ENCODE measurements around the gene LSS. TPM values are rescaled to one million over a fixed set of nuclear protein-coding genes. Genes with fewer than 3 reads are reported as not detected.

The LSS gene
- total and polyA plus RNA-seq, 2 experiments from 2014 or later: 55.0 to 237 TPM

GRCh38 chr21:46189959-46190490 is 38.5 kb downstream of the LSS start (continued):
- TF ChIP-seq REST (IDR thresholded peaks at IDR 0.05; ENCODE audit: unreplicated experiment) (no peak), STAT1 (IDR thresholded peaks at IDR 0.05; ENCODE audit: unreplicated experiment) (no peak), CTCF (conservative IDR thresholded peaks at IDR 0.05; ENCODE audit: low read depth in 2 of 2) (no peak), EZH2 (IDR thresholded peaks at IDR 0.05; ENCODE audit: low read depth, unreplicated experiment) (no peak), JUNB (IDR thresholded peaks at IDR 0.05; ENCODE audit: unreplicated experiment) (no peak), EZH2phosphoT487 (IDR thresholded peaks at IDR 0.05; ENCODE audit: unreplicated experiment) (no peak)

- Mint-ChIP-seq H3K36me3 (ENCODE audit: low read depth) (peaks cover 34% of the 10 kb centered on the region), H3K27me3 (ENCODE audit: insufficient read depth, low read depth, poor library complexity) (peaks cover 7% of the 10 kb centered on the region), H3K4me1 (peaks cover 18% of the 10 kb centered on the region), H3K4me3 (no peak overlapping the region), H3K9me3 (no peaks in the 10 kb centered on the region), H3K27ac (peak overlapping the region; percentile 16)
- H4K20me1 ChIP-seq (replicated peaks; ENCODE audit: insufficient read depth): peaks cover 3% of the 10 kb centered on the region; the same call in 1 of the 2 replicates
- H3K4me3 ChIP-seq: no peak overlapping the region
- H3K36me3 ChIP-seq (ENCODE audit: insufficient read depth): no peaks in the 10 kb centered on the region
- no peaks in the 10 kb centered on the region for H3K79me2 ChIP-seq (replicated peaks; ENCODE audit: insufficient read depth)
- H3K27me3 ChIP-seq (ENCODE audit: insufficient read depth): no peaks in the 10 kb centered on the region
- TF ChIP-seq STAT1 (IDR thresholded peaks at IDR 0.05; ENCODE audit: unreplicated experiment): no peak
- no peak for TF ChIP-seq NANOG (IDR thresholded peaks at IDR 0.05; ENCODE audit: borderline replicate concordance)
- TF ChIP-seq ZNF331 (CRISPR knock-in tag; IDR thresholded peaks at IDR 0.05; ENCODE audit: low read depth): no peak
- no peak for TF ChIP-seq CREB1 (CRISPR knock-in tag; IDR thresholded peaks at IDR 0.05; ENCODE audit: low read depth)
- TF ChIP-seq ETS1 (IDR thresholded peaks at IDR 0.05): no peak
- no peak overlapping the region for H3K4me2 ChIP-seq
- ATAC-seq: no peak
- no peak for DNase-seq (ENCODE audit: low spot score)
- peaks cover 9% of the 10 kb centered on the region; the same call in 1 of the 2 replicates for H3F3A ChIP-seq (replicated peaks; ENCODE audit: low read depth)
- H3K27ac ChIP-seq (ENCODE audit: low read depth): peak overlapping the region; percentile 75; the same call in 1 of the 2 replicates
- H3K4me1 ChIP-seq (ENCODE audit: insufficient read depth): peaks cover 11% of the 10 kb centered on the region; the same call in 1 of the 2 replicates
- H2AFZ ChIP-seq: no peak overlapping the region
- no peaks in the 10 kb centered on the region for H3K9me2 ChIP-seq (ENCODE audit: insufficient read depth)
Observed at GRCh38 chr21:46189213-46189958, 39.2 kb downstream of the LSS start.
